HG03520 (cell line): ENCODE measurements around the gene ASAP3.

Experiments used
- ATAC-seq: cut with Tn5 transposase; IDR thresholded peaks from one replicate; pipeline ENCODE4 v1.9.1; 2021; ENCODE audit warnings: mild to moderate bottlenecking, moderate library complexity; ENCODE audit not compliant: unreplicated experiment

ASAP3 gene

DNA sequence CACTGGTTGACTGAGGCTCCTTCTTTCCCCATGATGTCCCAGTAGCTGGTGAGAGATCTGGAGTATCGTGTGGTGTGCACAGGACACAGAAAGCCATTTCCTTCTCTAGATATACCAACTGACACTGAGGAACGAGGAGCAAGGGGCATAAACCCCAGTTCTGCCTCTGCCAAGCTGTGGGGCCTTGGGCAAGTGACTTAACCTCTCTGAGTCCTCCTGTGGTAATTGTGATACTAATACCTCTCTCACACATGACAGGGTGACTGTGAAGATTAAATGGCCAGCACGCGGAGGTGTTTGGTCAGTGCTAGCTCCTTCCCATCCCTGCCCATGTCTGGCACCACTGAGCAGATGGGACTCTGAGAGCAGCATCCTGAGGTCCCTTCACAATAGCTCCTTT lies 33.1 kb downstream of the ASAP3 start:
- ATAC-seq: no peak

GRCh38 chr1:23449958-23450357 lies 34.0 kb downstream of the ASAP3 start:
- no peak for ATAC-seq

GRCh38 chr1:23449306-23449705 lies 34.7 kb downstream of the ASAP3 start:
- no peak for ATAC-seq

DNA sequence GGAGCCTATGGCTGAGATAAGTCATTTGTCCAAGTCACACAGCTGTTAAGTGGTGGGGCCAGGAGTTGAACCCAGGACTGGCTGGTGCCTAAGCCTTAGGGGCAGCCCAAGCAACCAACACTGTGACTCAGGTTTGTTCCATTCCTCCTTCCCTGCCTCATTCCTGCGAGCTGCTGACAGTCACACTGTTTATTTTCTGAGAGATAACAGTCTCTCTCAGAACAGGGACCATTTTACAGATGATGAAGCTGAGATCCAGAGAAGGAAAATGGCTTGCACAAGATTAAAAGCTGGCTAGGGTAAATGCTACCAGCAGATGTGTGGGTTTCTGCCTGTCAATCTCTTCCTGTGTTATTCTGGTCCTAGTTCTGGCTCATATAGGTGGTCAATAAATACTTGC lies 35.1 kb downstream of the ASAP3 start:
- ATAC-seq: no peak

DNA sequence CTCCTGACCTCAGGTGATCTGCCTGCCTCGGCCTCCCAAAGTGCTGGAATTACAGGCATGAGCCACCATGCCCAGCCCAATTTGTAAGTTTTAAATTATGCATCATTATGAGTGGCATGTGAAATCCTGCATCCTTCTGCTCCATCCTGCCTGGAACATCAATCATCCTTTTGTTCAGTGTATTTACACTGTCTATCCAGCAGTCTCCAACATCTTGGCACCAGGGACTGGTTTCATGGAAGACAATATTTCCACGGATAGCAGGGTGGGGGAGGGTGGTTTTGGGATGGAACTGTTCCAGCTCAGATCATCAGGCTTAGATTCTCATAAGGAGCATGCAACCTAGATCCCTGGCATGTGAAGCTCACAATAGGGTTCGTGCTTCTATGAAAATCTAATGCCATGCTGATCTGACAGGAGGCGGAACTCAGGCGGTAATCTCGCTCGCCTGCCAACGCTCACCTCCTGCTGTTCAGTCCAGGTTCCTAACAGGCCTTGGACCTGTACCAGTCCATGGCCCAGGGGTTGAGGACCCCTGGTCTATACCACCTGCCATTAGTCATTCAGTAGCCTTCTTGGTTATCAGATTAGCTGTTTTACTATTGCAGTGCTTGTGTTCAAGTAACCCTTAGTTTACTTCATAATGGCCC lies 37.2 kb downstream of the ASAP3 start:
- no peak for ATAC-seq

DNA sequence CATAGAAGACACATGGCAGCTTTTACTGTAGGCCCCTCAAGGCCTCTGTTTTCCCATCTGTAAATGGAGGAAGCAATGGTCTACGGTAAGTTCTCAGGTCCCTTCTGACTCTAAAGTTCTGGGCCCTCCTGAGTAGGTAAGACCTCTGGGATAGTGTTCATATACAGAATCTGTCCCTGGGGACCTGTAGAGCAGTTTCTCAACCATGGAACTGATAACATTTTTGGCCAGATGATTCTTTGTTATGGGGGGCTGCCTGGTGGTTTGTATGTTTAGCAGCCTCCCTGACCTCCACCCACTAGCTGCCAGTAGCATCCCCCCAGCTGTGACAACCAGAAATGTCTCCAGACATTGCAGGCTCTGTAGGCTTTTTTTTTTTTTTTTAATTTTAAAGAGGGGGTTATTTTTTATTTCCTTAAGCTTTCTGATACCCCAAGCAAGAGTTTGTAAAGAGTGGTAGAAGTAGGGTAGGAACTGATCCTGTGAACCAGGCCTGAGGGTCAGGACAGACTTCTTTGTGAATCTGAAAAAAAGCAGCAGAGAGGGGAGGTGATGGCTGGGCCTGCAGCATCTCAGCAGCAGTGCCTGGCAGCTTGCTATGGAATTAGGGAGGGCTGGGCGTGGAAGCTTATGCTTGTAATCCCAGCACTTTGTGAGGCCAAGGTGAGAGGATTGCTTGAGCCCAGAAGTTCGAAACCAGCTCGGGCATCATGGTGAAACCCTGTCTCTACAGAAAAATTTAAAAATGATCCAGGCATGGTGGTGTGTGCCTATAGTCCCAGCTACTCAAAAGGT lies 39.2 kb downstream of the ASAP3 start:
- no peak for ATAC-seq

GRCh38 chr1:23444104-23444533 lies 39.9 kb downstream of the ASAP3 start:
- ATAC-seq: no peak

DNA sequence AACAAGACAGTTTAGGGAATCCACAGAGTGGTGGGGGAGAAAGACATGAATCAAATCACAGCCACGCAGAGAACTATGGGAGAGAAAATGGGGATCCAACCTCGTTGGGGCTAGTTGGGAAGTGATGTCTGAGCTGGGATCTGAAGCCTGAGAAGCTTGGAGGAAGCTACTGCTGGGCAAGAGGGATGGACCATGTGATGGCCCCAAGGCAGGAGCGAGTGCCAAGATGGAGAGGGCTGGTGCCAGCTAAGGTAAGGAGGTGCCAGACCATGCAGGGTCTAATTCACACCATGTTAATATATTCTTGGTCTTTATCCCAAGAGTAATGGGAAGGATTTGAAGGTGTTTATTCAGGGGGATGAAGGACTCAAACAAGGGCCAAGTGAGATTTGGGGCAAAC lies 41.2 kb downstream of the ASAP3 start:
- ATAC-seq: no peak

DNA sequence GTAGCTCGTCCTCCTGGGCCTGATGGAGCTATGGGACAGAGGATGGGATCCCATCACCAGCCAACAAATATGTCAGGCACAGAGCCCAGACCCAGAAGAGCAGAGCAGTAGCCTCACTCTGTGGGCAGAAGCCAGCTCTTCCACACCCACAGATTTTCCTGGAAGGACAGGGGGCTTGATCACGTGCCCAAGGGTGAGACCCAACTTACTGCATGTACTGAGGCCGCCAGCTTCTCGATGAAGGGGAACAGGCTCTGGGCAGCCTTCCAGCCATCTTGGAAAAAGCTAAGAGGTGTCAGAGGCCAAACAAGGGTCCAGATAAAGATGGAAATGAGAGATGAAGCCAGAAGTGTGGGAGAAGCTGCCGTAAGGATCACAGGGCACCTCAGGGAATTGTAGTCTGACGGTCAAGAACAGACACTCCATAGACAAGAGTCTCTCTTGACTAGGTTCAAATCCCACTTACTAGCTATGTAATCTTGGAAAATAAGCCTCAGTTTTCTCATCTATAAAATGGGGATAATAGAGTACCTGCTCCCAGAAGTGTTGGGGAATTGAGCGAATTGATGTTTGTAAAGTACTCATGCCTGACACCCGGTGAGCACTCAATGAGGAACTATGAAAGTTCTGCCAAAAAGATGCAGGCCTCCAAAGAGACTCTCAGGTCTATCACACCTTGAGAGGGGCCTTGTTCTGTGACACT lies 42.4 kb downstream of the ASAP3 start:
- no peak for ATAC-seq

GRCh38 chr1:23438545-23438944 lies 45.4 kb downstream of the ASAP3 start:
- ATAC-seq: no peak

DNA sequence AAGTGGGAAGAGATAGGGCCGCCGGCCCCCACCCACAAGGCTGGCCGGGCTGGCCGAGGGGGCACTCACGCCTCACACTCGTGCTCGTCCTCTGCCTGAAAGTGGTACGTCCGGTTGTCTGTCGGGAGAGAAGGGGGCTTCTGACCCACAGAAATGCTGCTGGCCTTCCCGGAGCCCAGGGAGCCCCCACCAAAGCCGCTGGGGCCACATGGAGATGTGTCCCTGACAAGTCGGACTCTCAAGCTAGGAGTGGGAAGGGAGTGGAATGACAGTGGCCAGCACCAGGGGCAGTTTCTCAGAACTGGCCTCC lies 46.7 kb downstream of the ASAP3 start:
- ATAC-seq: no peak

GRCh38 chr1:23436520-23437354 lies 47.2 kb downstream of the ASAP3 start:
- no peak for ATAC-seq

DNA sequence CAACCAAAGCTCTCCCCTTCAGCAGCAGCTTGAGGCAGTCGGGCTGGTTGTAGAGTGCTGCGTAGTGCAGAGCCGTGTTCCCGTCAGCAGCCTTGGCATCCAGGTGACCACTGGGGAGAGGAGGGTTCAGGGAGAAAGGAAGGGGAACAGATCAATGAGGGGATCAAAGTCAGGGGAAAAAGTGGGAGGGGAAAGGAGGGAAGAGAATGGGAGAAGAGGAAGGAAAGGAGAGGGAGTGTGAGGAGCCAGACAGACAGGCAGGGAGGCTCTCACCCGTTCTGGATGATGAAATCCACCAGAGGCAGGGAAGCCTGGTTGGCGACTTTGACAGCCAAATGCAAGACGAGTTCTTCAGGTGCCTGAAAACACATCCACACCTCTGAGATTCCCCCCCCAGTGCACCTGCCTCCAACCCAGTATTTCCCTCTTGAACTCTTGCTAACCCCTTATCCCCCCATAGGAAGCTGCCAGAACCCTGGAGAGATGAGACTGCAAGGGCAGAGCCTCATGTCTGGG lies 49.7 kb downstream of the ASAP3 start:
- no peak for ATAC-seq

GRCh38 chr1:23433122-23433521 lies 50.9 kb downstream of the ASAP3 start:
- no peak for ATAC-seq

DNA sequence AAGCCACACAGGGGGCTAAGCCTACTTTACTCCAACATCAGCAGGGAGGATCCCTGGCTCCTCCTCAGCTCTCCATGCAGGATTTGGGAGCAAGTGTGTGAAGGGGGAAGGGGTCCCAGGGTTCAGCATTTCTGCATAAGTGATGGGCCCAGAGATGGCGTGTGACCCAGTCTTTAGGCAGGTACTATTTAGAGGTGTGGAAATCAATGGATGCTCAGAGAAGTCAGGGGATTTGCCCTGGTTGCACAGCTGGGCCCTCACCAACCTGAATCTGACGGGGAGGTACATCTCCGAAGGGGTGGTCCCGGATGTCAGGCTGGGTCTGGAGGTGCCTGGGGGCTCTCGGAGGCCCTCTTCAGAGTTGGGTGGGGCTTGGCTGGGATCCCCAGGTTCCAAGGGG lies 52.5 kb downstream of the ASAP3 start:
- no peak for ATAC-seq

DNA sequence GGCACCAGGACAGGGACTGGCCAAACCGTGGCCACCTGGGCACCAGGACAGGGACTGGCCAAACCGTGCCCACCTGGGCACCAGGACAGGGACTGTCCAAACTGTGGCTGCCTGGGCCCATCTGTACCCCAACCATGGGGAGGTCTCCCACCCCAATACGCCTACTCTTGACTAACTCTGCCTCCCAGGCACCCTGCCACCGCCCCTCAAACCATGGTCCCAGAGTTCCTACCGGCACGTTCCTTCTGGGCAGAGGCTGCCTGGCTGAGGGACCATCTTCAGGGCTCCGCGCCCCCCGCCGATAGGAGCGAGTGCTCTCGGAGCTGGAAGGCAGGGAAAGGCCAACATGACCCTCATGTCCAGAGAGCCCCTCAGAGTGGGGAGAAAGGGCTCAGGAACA lies 53.2 kb downstream of the ASAP3 start:
- no peak for ATAC-seq

DNA sequence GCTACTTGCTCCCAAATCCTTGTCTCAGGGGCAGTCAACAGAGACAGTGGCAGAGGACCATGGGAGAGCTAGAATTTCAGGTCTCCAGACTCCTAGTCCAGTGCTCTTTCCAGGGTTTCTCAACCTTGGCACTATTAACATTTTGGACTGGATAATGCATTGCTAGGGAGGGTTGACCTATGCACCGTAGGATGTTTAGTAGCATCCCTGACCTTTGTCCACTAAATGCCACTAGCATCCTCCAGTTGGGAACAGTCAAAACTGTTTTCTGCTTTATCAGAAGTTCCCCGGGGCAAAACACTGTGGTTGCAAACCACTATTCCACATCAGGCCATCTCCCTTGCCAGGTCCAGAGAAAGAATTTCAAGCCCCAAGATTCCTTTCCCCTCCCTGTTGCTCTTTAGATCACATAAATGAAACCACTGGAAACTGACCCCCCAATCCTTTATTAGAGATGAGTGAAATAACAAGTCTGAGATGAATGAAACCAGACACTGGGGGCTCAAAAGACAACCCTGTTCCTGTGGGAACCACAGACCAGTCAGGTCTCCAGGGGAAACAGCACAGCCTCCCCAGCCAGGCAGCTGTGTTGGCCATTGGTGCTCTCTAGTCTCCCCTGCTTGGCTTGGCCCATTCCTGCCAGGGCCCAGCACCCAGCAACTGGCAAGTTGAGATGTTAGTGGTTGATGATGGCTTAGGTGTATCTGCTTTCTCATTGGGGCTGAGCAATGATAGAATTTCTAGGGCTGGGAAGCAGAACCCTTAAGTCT lies 55.7 kb downstream of the ASAP3 start:
- no peak for ATAC-seq

DNA sequence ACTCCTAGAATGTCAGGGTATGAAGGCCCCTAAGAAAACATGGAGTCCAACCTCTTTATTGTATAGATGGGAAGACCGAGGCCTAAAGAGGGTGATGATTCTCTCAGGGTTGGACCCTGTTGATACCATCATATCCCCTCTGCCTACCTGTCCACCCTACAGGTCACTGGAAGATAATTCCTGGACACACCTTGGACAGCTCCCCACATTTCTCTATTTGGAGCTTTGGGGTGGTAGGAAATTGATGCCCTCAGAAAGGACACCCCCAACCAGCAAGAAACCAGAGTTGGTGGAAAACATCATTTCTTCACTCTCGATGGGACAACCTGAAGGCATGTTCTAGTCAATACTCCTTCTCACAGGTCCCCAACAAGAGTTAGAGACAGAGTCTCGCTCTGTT lies 56.4 kb downstream of the ASAP3 start:
- ATAC-seq: no peak

- no peak for ATAC-seq
These were observed 57.2 kb downstream of the ASAP3 start for GRCh38 chr1:23426828-23427227.

DNA sequence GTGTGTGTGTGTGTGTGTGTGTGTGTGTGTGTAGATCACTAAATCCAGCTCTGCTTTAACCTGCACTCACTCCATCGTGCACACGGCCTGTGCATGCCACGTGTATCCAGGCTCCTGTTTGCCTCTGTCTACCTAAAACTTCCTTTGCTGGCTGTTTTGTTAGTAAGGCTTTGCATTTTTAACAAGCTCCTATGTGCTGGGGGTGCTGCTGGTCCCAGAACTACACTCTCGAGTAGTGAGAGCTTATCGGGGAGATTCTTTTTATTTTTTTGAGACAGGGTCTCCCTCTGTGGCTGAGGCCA lies 58.8 kb downstream of the ASAP3 start:
- no peak for ATAC-seq
